Heart right ventricle (tissue), 16 donors: ENCODE data around the gene MAP3K7. TPM values are rescaled to one million over a fixed set of nuclear protein-coding genes. Genes with fewer than 3 reads are reported as not detected.
A peak's percentile ranks its signal among the peaks of the same experiment; 100 is the strongest.

Experiments used
- ATAC-seq, 8 donors: fragments of 200-7000 bp; cut with Tn5 transposase; one replicate each; pipeline ENCODE4 v1.9.1; 2020; ENCODE audit warnings: mild to moderate bottlenecking in 8 of 8, moderate library complexity in 8 of 8, moderate number of reproducible peaks in 1 of 8
- DNase-seq, 2 donors: peaks; one replicate each; pipeline ENCODE4 v3.0.0-alpha.2; 2020
- H3K27ac ChIP-seq, 10 donors: fragments of 200-600 bp; sonication (generic) in 2 of 10; one replicate each; pipeline versions ENCODE4 v1.5.0 to v1.8.0; 2020 to 2022; ENCODE audit warnings: mild to moderate bottlenecking in 3 of 10
- H3K27me3 ChIP-seq, 7 donors: fragments of 200-600 bp; one replicate each; pipeline ENCODE4 v1.8.0; 2021 to 2022; ENCODE audit warnings: mild to moderate bottlenecking in 2 of 7
- H3K36me3 ChIP-seq, 9 donors: fragments of 200-600 bp; sonication (generic) in 1 of 9; one replicate each; pipeline versions ENCODE4 v1.5.0 to v1.8.0; 2020 to 2022; ENCODE audit warnings: mild to moderate bottlenecking in 2 of 9
- H3K4me1 ChIP-seq, 9 donors: fragments of 200-600 bp; sonication (generic) in 1 of 9; one replicate each; pipeline versions ENCODE4 v1.5.0 to v1.8.0; 2020 to 2022; ENCODE audit warnings: mild to moderate bottlenecking in 4 of 9
- H3K4me3 ChIP-seq, 10 donors: fragments of 200-600 bp; sonication (generic) in 2 of 10; one replicate each; pipeline versions ENCODE4 v1.5.0 to v1.8.0; 2020 to 2022; ENCODE audit warnings: mild to moderate bottlenecking in 7 of 10, moderate library complexity in 2 of 10
- H3K9me3 ChIP-seq, 11 donors: fragments of 200-600 bp in 10 of 11; sonication (generic) in 2 of 11; one replicate each; pipeline versions ENCODE4 v1.5.0 to v1.8.0; 2013 to 2022; ENCODE audit warnings: mild to moderate bottlenecking in 2 of 11, control low read depth in 1 of 11, moderate library complexity in 1 of 11
- CTCF ChIP-seq, 9 donors: fragments of 200-600 bp; sonication (generic) in 2 of 9; IDR thresholded peaks; one replicate each; pipeline versions ENCODE4 v1.5.0 to v1.8.0; 2021 to 2022; ENCODE audit warnings: antibody characterized with exemption in 9 of 9, mild to moderate bottlenecking in 5 of 9, moderate library complexity in 1 of 9
- WGBS, 2 donors: extraction: QIAGEN DNeasy Blood & Tissue Kit; methylation state at CpG; one replicate each; pipeline ENCODE4 v1.1.7; 2013; ENCODE audit warnings: inconsistent platforms in 1 of 2; 5-methylcytosine and 5-hydroxymethylcytosine counted together
- intact Hi-C, 10 donors: fragments of 100-400 bp; cut with DNase I; formaldehyde crosslinking; loops; one replicate each; pipeline versions ENCODE4 v1.11.1 to v1.14.2; 2022
- polyA plus RNA-seq, 2 donors: library from polyadenylated mRNA; stranded (reverse); fragments of 200-250 nt; gene quantifications; one replicate each; pipeline ENCODE4 v1.2.3, GENCODE V29; 2013
- total RNA-seq, 10 donors: library from RNA; stranded (reverse); fragmentation: NEBNext Ultra II Directional in 3 of 10; extraction: Animal tissue kit (Norgen Biotek cat#: 25700) in 3 of 10; gene quantifications; one replicate each; pipeline versions ENCODE4 v1.2.1 to v1.2.4, GENCODE V29; 2021 to 2023
- donor health status: Arrhythmogenic right ventricular cardiomyopathy.
- donor health status: ischemic (EF 13 %, LVEDD 7.1; RV severe dilation, severe dysfunction).
- donor health status: healthy with polysubstance abuse.
- donor health status: DM: no; HTN: yes; CAD: no.
- donor health status: DM: no; HTN: no; CAD: no.
- donor health status: ischemic (EF 25% LVEDD 6.9; RV normal size, moderate dysfunction).
- donor health status: ischemic (EF 25% LVEDD 5.7; RV mildly dilated, moderate dysfunction).
- donor health status: healthy.
- donor health status: DM: yes; HTN: yes; CAD: no.
- donor health status: Ischemic cardiomyopathy.
- donor health status: ischemic (EF 35%, LVEDD 5.7; RV mildly dilated, moderate dysfunction).
- donor health status: nonischemic (EF 11% LVEDD 7.7; RV severe dilation, severe dysfunction).
- donor health status: DM: yes; HTN: yes; CAD: no.
- donor health status: PGD.
- donor health status: ischemic (EF 29% LVEDD 5.4; RV normal size, mild dysfunction).
- donor health status: nonischemic (EF 23%, LVEDD 6.1; RV moderate dilation, normal function).

Gene MAP3K7
- total and polyA plus RNA-seq, 12 donors, result 7.5 to 29.3 (median 20.1) TPM

- intact Hi-C loops, result loop anchor here in 5 of 10 donors (5.0 to 10.0 kb wide), 6 partner anchors 176 to 548 kb away; partner anchors contain the start of gene BACH2 (in 2 of the 5)
- TF ChIP-seq CTCF (IDR thresholded peaks at IDR 0.05), result no peak
- WGBS, 2 donors, result 73 to 83% methylated on average over 4 of the region's 4 CpGs
- Histone ChIP-seq H3K36me3 (no peaks in the 10 kb centered on the region), H3K9me3 (no peaks in the 10 kb centered on the region), H3K4me3 (no peak overlapping the region), H3K4me1 (peaks cover 0 to 9% (median 4%) of the 10 kb centered on the region in 9 donors), H3K27ac (no peak overlapping the region), H3K27me3 (no peaks in the 10 kb centered on the region)
- ATAC-seq (no peak), DNase-seq (no peak)
These were observed 106.2 kb downstream of the MAP3K7 start for GRCh38 chr6:90480666-90481065.

GRCh38 chr6:90479603-90479926 is 107.3 kb downstream of the MAP3K7 start:
- DNase-seq (no peak), ATAC-seq (no peak)
- H3K36me3 ChIP-seq, result no peaks in the 10 kb centered on the region
- intact Hi-C loops, result loop anchor here (1.0 to 10.0 kb wide), 12 partner anchors 77 to 539 kb away; partner anchors contain the start of gene BACH2 (in 3 of the 10)
- no peaks in the 10 kb centered on the region for H3K27me3 ChIP-seq
- no peak overlapping the region for H3K4me3 ChIP-seq
- H3K4me1 ChIP-seq, result peaks cover 0 to 9% (median 4%) of the 10 kb centered on the region in 9 donors
- WGBS, 2 donors, result 90 to 93% methylated on average over 1 of the region's 1 CpG
- TF ChIP-seq CTCF (IDR thresholded peaks at IDR 0.05), result no peak
- no peak overlapping the region for H3K27ac ChIP-seq
- H3K9me3 ChIP-seq, result no peaks in the 10 kb centered on the region

GRCh38 chr6:90478789-90479602 is 107.9 kb downstream of the MAP3K7 start:
- DNase-seq (peak; percentile 70 to 89), ATAC-seq (peak; percentile 98 to 100 (median 99))
- Histone ChIP-seq H3K4me3 (no peak overlapping the region), H3K4me1 (peaks cover 0 to 9% (median 4%) of the 10 kb centered on the region in 9 donors), H3K27ac (peak overlapping the region in 2 of 10 donors; percentile 24), H3K27me3 (no peaks in the 10 kb centered on the region), H3K9me3 (no peaks in the 10 kb centered on the region), H3K36me3 (no peaks in the 10 kb centered on the region)
- WGBS, 2 donors, result 40 to 41% methylated on average over 15 of the region's 15 CpGs
- TF ChIP-seq CTCF (IDR thresholded peaks at IDR 0.05), result peak; percentile 89 to 95 (median 92)
- intact Hi-C loops, result loop anchor here (1.0 to 10.0 kb wide), 12 partner anchors 77 to 539 kb away; partner anchors contain the start of gene BACH2 (in 3 of the 10)

- Histone ChIP-seq H3K4me1 (peaks cover 0 to 9% (median 4%) of the 10 kb centered on the region in 9 donors), H3K27ac (no peak overlapping the region), H3K36me3 (no peaks in the 10 kb centered on the region), H3K4me3 (no peak overlapping the region), H3K9me3 (no peaks in the 10 kb centered on the region), H3K27me3 (no peaks in the 10 kb centered on the region)
- DNase-seq, result no peak
- TF ChIP-seq CTCF (IDR thresholded peaks at IDR 0.05), result no peak
- no peak for ATAC-seq
- intact Hi-C loops, result loop anchor here in 9 of 10 donors (1.0 to 10.0 kb wide), 11 partner anchors 76 to 538 kb away; partner anchors contain the start of gene BACH2 (in 3 of the 9)
- WGBS, 2 donors, result 78 to 92% methylated on average over 4 of the region's 4 CpGs
These were observed 108.6 kb downstream of the MAP3K7 start for GRCh38 chr6:90478278-90478677.
